NCI-H1105 treated with DMSO at 0.1 percent for 48 hours (cell line): ENCODE measurements around the gene PLSCR2.
"Not testable (repeated sequence)": the region's sequence is repeated elsewhere in the genome, so short reads cannot be mapped to it uniquely, and the experiment has no call there.

Source experiments
- DNase-seq: peaks from one replicate; lab custom pipeline; 2025; lab: John Stamatoyannopoulos, UW

PLSCR2 gene

DNA sequence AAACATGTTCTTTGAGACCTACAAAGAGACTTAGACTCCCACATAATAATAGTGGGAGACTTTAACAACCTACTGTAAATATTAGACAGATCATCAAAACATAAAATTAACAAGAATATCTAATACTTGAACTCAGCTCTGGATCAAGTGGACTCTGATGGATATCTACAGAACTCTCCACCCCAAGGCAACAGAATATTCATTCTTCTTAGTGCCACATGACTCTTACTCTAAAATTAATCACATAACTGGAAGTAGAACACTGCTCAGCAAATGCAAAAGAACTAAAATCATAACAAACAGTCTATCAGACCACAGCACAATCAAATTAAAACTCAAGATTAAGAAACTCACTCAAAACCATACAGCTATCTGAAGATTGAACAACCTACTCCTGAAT lies 15.9 kb upstream of the PLSCR2 start:
- no peak for DNase-seq

GRCh38 chr3:146476094-146476740 lies 6.9 kb upstream of the PLSCR2 start:
- no peak for DNase-seq

DNA sequence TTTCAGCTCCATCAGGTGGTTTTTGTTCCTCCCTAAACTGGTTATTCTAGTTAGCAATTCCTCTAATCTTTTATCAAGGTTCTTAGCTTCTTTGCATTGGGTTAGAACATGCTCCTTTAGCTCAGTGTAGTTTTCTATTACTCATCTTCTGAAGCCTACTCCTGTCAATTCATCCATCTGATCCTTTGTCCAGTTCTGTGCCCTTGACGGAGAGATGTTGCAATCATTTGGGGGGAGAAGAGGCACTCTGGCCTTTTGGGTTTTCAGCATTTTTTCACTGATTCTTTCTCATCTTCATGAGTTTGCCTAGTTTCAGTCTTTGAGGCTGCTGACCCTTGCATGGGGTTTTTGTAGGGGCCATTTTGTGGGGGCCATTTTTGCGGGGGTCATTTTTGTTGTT lies 5.6 kb upstream of the PLSCR2 start:
- not testable (repeated sequence) for DNase-seq

- no peak for DNase-seq
These were observed 4.4 kb upstream of the PLSCR2 start for GRCh38 chr3:146473726-146474125.

DNA sequence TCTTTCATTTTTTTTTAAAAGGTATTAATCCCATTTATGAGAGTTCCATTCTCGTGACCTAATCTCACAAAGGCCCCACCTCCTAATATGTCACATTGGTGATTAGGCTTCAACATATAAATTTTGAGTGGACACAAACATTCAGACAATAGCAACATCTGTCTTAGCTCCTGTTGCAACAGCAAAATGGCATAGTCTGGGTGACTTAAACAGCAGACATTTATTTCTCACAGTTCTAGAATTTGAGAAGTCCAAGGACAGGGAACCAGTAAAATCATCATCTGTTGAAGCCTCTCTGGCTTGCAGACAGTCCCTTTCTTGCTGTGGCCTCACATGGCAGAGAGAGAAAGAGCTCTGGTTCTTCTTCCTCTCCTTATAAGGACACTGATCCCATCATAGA lies 3.2 kb upstream of the PLSCR2 start:
- no peak for DNase-seq

DNA sequence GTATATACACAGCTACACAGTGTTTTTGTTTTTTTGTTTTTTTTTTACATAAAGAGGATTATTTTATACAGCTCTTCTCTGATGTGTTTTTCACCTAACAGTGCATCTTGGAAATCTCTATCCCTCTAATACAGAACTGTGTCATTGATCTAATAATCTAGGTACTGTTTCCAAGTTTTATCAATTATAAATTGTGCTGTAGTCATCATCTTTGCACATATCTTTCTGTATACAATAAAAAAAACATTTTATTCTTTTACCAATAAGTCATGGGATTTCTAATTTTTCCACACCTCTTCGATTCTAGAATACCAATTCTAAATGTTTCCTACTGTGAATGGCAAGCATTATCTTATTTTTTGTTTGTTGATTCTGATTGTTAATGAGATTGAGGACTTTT lies 1.7 kb upstream of the PLSCR2 start:
- DNase-seq = no peak

DNA sequence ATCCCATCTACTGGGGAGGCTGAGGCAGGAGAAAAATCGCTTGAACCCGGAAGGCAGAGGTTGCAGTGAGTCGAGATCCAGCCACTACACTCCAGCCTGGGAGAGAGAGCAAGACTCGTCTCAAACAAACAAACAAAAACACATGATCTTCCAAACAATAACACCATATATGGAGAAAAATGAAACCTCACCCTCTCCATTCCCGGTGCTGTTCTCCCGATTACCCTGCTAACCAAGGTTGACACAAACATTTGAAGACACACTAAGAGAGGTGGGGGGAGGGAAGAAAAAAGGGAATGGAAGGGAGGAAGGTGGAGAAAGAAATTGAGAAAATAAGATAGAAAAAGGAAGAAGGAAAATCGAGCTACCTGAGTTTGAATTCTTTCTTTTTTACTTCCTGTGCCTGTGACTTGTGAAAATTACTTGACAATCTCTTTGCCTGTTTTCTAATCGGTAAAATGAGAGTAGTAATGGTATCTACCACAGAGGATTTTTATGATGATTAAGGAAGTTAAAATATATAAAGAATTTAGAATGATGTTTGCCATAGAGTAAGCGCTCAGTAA lies 1.1 kb upstream of the PLSCR2 start:
- DNase-seq = no peak

GRCh38 chr3:146468671-146469149 lies 651 bp downstream of the PLSCR2 start:
- DNase-seq = no peak

GRCh38 chr3:146468234-146468633 lies 1.1 kb downstream of the PLSCR2 start:
- no peak for DNase-seq

DNA sequence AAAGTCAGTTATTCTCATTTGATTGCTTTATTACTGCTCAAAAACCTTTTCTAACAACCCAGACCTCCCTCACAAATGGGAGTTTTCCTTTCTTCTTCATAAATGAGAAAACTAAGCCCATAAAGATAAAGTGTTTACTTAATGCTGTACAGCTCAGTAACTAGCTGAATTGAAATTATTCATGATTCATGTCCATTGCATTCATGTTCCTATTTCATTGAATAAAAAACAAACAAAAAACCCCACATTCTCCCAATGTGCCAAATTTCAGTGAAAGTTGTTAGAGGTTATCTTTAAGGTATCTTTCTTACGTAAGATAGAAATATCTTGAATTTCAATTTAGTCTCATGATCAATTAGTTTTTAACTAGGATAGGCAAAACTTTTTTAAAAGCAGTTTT lies 2.8 kb downstream of the PLSCR2 start:
- no peak for DNase-seq

GRCh38 chr3:146465693-146466465 lies 3.5 kb downstream of the PLSCR2 start:
- DNase-seq = no peak

DNA sequence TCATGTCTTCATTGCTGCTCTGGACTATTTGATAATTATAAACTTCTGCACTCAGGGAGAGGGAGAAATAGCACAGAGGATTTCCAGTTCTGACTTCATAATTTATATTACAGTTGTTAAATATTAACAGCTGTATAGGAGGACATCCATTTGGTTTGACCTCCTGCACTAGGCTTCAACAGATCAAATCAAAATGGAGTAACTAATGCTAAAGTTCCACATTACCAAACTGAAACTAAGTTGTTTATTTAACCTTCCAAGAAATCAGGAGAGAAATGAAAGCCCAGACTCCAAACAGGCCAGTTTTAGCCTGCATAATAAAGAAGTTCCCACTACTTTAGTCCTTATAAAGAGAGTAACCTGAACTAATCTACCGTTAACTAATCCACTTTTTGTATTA lies 4.6 kb downstream of the PLSCR2 start:
- no peak for DNase-seq

DNA sequence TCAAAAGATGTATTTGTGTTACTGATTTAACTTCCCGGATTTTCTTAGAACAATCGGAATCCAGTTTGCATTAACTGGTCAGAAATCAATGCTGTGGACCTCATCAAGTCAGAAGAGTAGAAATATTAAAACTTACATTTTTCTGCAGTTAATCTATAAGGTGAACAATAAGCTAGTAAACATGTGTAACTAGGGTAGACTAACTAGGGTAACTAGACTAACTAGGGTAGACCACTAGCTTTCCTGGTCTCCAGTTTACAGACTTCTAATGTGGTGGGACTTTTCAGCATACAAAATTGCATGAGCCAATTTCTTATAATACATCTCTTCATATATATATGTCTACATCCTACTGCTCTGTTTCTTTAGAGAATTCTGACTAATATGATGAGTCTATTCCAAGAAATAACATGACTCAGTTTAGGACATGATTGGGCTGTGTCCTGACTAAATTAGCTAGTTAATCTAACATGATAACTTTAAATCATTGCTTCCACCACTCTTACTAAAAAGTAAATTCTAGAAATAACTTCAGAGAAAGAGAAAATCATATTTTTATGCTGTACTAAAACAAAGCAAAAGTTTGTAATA lies 5.3 kb downstream of the PLSCR2 start:
- DNase-seq = no peak

DNA sequence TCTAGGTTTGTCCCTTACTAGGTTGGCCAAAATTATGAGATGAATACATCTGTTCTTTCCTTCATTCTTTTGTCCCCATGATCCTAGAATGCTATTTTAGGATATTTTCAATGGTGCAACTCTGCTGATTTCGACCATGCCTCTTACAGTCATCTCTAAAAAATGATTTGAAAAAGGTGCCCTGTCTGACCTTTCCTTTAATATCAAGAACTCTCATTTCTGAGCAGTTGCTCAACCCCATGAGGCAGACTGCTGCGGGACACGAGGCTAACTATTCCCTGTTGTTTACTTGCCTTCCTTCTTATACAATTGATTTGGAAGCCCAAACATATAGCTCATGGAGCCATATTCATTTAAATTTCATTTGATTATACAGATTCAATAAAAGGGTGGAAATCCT lies 14.6 kb downstream of the PLSCR2 start:
- no peak for DNase-seq

DNA sequence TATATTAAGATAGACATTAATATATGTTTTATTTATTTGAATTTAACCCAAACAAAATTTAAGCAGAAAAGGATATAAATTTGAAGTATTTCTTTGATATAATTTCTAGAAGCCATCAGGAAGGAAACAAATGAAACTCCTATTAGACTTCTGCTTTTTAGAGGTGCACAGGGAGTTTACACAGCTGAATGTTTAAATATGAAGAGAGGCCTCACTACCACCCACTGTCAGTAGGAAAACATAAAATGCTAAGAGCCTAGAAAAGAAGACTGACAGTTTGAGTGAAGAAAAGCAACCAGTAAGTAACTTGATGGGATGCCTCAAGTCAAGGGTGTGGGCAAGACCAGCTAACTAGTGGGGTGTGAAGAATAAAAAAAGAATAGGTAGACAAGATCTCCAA lies 19.7 kb downstream of the PLSCR2 start:
- DNase-seq = no peak

DNA sequence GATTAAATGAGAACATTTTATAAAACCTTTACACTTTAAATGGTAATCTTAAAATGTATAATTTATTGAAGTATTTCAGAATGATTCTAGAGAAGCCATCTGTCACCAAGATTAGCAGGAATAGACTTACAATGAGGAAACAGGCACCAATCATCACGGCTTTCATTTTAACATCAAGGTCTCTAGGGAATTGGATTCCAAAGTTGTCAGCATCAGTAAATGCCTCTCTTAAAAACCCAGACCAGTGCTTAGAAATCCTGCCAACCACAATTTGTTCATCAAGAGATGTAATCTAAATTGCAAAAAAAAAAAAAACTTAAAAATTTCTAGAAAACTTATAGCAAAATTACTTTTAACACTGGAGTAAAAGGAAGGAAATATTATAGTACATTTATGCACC lies 20.3 kb downstream of the PLSCR2 start:
- DNase-seq = no peak

DNA sequence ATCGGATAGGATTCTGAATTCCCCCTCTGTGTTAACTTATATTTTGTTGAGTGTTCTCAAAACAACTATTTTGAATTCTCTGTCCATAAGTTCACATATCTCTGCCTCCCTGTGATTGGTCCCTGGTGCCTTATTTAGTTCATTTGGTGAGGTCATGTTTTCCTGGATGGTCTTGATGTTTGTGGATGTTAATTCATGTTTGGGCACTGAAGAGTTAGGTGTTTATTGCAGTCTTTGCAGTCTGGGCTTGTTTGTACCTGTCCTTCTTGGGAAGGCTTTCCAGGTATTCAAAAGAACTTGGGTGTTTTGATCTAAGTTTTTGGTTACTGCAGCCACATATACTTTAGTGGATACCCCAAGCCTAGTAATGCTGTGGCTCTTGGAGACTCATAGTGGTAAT lies 23.3 kb downstream of the PLSCR2 start:
- no peak for DNase-seq

- not testable (repeated sequence) for DNase-seq
These were observed 29.1 kb downstream of the PLSCR2 start for GRCh38 chr3:146440310-146440709.

DNA sequence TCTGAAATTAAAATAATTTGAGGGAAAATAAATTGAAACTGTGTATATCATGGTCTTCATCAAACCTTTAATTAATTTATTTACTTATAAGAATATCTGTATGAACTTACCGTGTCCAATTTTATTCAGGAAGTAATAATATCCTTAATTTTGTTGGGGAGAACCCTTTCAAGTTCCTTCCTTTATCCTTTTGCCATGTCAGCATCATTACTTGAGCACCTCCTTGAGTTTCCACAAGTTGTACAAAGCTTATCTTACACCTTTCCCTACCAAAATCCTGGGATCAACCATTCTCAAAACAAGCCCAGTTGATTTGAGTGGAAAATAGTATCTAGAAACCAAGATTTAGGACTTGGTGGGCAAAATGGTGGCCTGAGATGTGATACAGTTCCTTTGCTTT lies 37.3 kb downstream of the PLSCR2 start:
- DNase-seq = no peak

- no peak for DNase-seq
These were observed 38.1 kb downstream of the PLSCR2 start for GRCh38 chr3:146431240-146431639.

DNA sequence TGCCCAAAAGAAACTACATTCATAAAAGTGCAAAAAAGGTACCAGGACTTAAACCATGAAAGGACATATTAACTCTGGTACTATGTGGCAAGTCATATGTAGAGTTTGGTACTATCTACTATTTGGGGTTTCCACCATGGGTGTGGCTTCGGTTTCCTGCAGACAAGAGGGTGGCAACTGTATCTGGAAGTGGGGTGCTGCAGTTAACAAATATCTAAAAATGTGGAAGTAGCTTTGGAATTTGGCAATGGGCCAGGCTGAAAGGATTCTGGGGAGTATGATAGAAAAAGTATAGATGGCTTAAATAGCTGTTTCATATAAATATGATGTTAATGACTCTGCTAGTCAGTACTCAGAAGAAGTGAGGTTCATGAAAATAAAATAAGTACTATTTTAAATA lies 44.0 kb downstream of the PLSCR2 start:
- DNase-seq = no peak

DNA sequence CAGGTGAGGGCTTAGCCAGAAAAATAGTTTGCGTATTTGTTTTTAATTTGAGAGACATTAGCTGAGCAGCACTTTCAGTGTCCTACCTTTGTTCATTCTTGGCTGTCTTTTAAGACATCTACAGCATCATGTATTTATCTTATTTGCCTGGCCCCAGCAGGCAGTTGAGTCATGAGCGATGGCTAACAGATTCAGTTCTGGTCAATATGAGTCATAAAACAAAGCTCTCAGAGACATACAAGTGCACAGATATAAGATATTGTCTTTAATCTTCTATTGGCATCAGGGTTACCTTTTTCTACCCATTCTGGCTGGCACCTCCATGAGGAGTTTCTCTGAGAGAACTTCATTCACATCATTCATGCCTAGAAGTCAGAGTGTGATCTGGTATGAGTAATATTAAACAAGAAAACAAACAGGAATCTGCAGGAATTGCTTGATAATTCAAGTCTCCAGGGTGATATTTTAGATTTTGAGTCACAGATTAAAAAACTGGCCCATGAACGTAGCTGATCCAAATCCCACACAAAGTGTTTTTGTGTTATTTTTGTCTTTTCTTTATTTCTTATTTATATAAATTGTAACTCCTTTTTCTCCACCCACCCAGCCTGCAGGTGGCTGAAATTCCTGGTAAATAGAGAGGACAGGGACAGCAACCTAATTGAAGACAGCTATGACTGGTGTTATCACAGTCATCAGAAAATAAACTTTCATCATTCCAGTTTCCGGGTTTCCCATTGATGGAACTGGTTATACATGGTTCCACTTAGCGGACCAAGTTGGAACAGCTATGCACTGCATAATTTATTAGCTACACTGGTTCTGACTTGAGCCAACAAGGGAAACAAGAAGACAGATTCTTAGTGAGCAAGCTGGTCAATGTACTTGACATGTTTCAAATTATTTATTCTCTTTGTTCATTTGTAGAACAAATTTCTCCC lies 47.3 kb downstream of the PLSCR2 start:
- DNase-seq = no peak
